Gastrocnemius medialis (tissue), 4 donors: ENCODE measurements around the gene CAB39. TPM values are rescaled to one million over a fixed set of nuclear protein-coding genes. Genes with fewer than 3 reads are reported as not detected.
A peak's percentile ranks its signal among the peaks of the same experiment; 100 is the strongest.

ENCODE experiments used
- ATAC-seq, 2 donors: fragments of 150-250 bp; one replicate each; pipeline ENCODE4 v1.9.1; 2016
- DNase-seq, 2 donors: peaks; one replicate each; pipeline ENCODE4 v3.0.0-alpha.2; 2019
- H3K27ac ChIP-seq, 4 donors: fragments of 200-600 bp; sonication (generic); 1 replicate in 1 of 4; 2 replicates in 3 of 4; pipeline ENCODE4 v1.5.1; 2016 to 2018; ENCODE audit warnings: mild to moderate bottlenecking in 2 of 4, moderate library complexity in 1 of 4
- H3K27me3 ChIP-seq, 3 donors: fragments of 200-600 bp; sonication (generic) in 2 of 3; 1 replicate in 1 of 3; 2 replicates in 2 of 3; pipeline versions ENCODE4 v1.5.1 to v1.6.0; 2016 to 2019; ENCODE audit warnings: mild to moderate bottlenecking in 1 of 3, moderate library complexity in 1 of 3
- H3K36me3 ChIP-seq, 2 donors: fragments of 200-600 bp; sonication (generic) in 1 of 2; one replicate each; pipeline ENCODE4 v1.5.1; 2017 to 2018
- H3K4me1 ChIP-seq, 2 donors: fragments of 200-600 bp; sonication (generic) in 1 of 2; one replicate each; pipeline ENCODE4 v1.5.1; 2016 to 2017; ENCODE audit warnings: mild to moderate bottlenecking in 2 of 2
- H3K4me3 ChIP-seq, 4 donors: fragments of 200-600 bp; sonication (generic) in 3 of 4; 1 replicate in 1 of 4; 2 replicates in 3 of 4; pipeline ENCODE4 v1.5.1; 2016 to 2019; ENCODE audit warnings: mild to moderate bottlenecking in 2 of 4
- H3K9me3 ChIP-seq, 3 donors: fragments of 200-600 bp; sonication (generic) in 2 of 3; 1 replicate in 1 of 3; 2 replicates in 2 of 3; pipeline ENCODE4 v1.5.1; 2016 to 2019
- POLR2A ChIP-seq, 2 donors: fragments of 450-650 bp; IDR thresholded peaks; one replicate each; pipeline ENCODE4 v1.6.1; 2017; ENCODE audit warnings: antibody characterized with exemption in 2 of 2, mild to moderate bottlenecking in 2 of 2, moderate library complexity in 2 of 2
- in situ Hi-C, 4 donors: fragments of 200-750 bp; cut with MboI; loops; one replicate each; pipeline versions ENCODE4 v1.15.0 to v1.8.0; 2017; ENCODE audit warnings: low sequenced_read_pairs in 4 of 4
- intact Hi-C: fragments of 100-400 bp; cut with DNase I; formaldehyde crosslinking; loops from one replicate; pipeline ENCODE4 v1.15.1; 2023; ENCODE audit warnings: low total_unique reads
- total RNA-seq, 4 donors: library from RNA; depleted of rRNA; stranded (reverse); fragments of >200 nt; gene quantifications; one replicate each; pipeline versions ENCODE4 v1.1.0 to v1.2.3, GENCODE V29; 2016
- TF ChIP-seq, protein P1 (sequence below), 5 experiments: fragments of 450-650 bp in 3 of 5; fragments of 200-600 bp in 2 of 5; sonication (generic) in 2 of 5; IDR thresholded peaks in 4 of 5; conservative IDR thresholded peaks in 1 of 5; 1 replicate in 4 of 5; 2 replicates in 1 of 5; pipeline ENCODE4 v1.5.1; 2016 to 2019; ENCODE audit warnings: antibody characterized with exemption in 5 of 5, mild to moderate bottlenecking in 3 of 5, moderate library complexity in 3 of 5

The CAB39 gene
- total RNA-seq, 4 donors from 2014 or later: 93.9 to 211 (median 133) TPM

GRCh38 chr2:230762317-230762896, 49.8 kb downstream of the CAB39 start:
- peaks cover 0 to 18% of the 10 kb centered on the region in 2 donors for H3K36me3 ChIP-seq
- H3K27ac ChIP-seq: no peak overlapping the region
- TF ChIP-seq POLR2A (IDR thresholded peaks at IDR 0.05): no peak
- TF ChIP-seq, protein P1, sequence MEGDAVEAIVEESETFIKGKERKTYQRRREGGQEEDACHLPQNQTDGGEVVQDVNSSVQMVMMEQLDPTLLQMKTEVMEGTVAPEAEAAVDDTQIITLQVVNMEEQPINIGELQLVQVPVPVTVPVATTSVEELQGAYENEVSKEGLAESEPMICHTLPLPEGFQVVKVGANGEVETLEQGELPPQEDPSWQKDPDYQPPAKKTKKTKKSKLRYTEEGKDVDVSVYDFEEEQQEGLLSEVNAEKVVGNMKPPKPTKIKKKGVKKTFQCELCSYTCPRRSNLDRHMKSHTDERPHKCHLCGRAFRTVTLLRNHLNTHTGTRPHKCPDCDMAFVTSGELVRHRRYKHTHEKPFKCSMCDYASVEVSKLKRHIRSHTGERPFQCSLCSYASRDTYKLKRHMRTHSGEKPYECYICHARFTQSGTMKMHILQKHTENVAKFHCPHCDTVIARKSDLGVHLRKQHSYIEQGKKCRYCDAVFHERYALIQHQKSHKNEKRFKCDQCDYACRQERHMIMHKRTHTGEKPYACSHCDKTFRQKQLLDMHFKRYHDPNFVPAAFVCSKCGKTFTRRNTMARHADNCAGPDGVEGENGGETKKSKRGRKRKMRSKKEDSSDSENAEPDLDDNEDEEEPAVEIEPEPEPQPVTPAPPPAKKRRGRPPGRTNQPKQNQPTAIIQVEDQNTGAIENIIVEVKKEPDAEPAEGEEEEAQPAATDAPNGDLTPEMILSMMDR (IDR thresholded peaks at IDR 0.05 in 4 of 5, conservative IDR thresholded peaks at IDR 0.05 in 1 of 5): peak in 2 of 5 experiments; percentile 20 to 32
- intact Hi-C loops: no loop called here
- no peaks in the 10 kb centered on the region for H3K27me3 ChIP-seq
- in situ Hi-C loops: no loop called here
- DNase-seq (no peak), ATAC-seq (no peak)
- H3K9me3 ChIP-seq: no peaks in the 10 kb centered on the region
- H3K4me1 ChIP-seq: peaks cover 20 to 26% of the 10 kb centered on the region in 2 donors
- H3K4me3 ChIP-seq: no peak overlapping the region

- Histone ChIP-seq H3K27ac (no peak overlapping the region), H3K36me3 (peaks cover 0 to 18% of the 10 kb centered on the region in 2 donors), H3K9me3 (no peaks in the 10 kb centered on the region), H3K4me1 (peaks cover 18 to 22% of the 10 kb centered on the region in 2 donors), H3K27me3 (no peaks in the 10 kb centered on the region), H3K4me3 (no peak overlapping the region)
- intact Hi-C loops: no loop called here
- DNase-seq (no peak), ATAC-seq (no peak)
- TF ChIP-seq, protein P1 (IDR thresholded peaks at IDR 0.05 in 4 of 5, conservative IDR thresholded peaks at IDR 0.05 in 1 of 5): no peak
- in situ Hi-C loops: no loop called here
Observed at GRCh38 chr2:230764346-230764745, 51.7 kb downstream of the CAB39 start.

DNA sequence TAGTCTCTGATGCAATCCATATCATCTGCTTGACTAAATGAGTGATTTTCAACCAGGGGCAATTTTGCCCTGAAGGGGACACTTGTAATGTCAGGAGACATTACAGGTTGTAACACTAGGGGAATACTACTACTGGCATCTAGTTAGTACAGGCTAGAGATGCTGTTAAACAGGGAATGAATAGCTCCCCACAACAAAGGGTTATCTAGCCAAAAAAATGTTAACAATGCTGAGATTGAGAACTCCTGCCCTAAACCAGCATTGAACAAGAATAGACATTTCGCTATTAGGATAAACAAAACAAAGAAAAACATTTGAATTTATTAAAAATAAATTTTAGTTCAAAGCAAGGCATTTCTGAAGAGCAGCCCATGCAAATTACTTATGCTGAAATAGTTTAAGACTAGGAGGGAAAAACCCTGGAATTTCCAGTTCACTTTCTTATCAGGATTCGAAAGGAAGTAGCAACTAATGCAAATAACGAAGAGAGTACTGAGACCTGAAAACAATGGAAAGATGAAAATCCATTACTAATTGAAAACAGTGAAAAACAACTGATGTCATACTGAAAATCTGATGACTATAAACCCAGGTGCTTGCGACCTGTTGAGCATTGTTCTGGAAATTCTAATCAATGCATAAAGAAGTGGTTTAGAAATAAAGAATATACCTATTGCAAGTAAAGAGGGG, 53.1 kb downstream of the CAB39 start:
- DNase-seq (no peak), ATAC-seq (no peak)
- in situ Hi-C loops (no loop called here), intact Hi-C loops (no loop called here)
- Histone ChIP-seq H3K27me3 (no peaks in the 10 kb centered on the region), H3K4me3 (no peak overlapping the region), H3K36me3 (peaks cover 0 to 18% of the 10 kb centered on the region in 2 donors), H3K4me1 (peaks cover 25 to 32% of the 10 kb centered on the region in 2 donors), H3K27ac (no peak overlapping the region), H3K9me3 (no peaks in the 10 kb centered on the region)
- TF ChIP-seq, protein P1 (IDR thresholded peaks at IDR 0.05 in 4 of 5, conservative IDR thresholded peaks at IDR 0.05 in 1 of 5): no peak
- no peak for TF ChIP-seq POLR2A (IDR thresholded peaks at IDR 0.05)

DNA sequence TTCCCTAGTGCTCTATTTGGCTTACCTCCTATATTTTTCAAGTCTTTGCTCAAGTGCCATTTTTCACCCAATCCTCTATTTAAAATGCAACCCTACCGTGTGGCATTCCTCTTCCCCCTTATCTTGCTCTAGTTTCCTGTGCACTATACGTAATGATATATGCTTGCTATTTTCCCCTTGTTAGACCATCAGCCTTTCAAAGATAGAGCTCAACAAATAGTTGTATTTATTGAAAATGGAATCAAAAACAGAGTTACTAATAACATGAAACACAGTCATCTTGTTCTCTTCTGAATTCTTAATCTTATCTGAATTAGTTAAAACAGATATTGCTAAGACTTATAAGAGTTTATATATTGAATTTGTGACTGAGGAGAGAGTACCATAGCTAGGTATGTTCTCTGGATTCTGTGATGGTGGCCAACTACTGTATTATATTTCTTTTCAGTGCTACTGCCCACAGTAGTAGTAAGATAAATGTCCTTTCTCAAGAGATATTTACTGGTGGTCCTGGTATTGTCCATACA, 55.3 kb downstream of the CAB39 start:
- Histone ChIP-seq H3K4me3 (no peak overlapping the region), H3K9me3 (no peaks in the 10 kb centered on the region), H3K4me1 (peaks cover 34 to 43% of the 10 kb centered on the region in 2 donors), H3K36me3 (no peaks in the 10 kb centered on the region), H3K27me3 (no peaks in the 10 kb centered on the region), H3K27ac (peak overlapping the region in 1 of 4 donors; percentile 2)
- intact Hi-C loops (no loop called here), in situ Hi-C loops (no loop called here)
- TF ChIP-seq, protein P1 (IDR thresholded peaks at IDR 0.05 in 4 of 5, conservative IDR thresholded peaks at IDR 0.05 in 1 of 5): no peak
- no peak for TF ChIP-seq POLR2A (IDR thresholded peaks at IDR 0.05)
- peak in 1 of 2 donors; percentile 40 for ATAC-seq
- DNase-seq: no peak
